NOMO-1 treated with dmso at 0.1 percent for 144 hours (cell line): ENCODE data around the gene KCNMA1.
A peak's percentile ranks its signal among the peaks of the same experiment; 100 is the strongest.

Experiments used
- DNase-seq: peaks from one replicate; lab custom pipeline; 2025; ENCODE audit not compliant: unreplicated experiment; lab: John Stamatoyannopoulos, UW

Gene KCNMA1

GRCh38 chr10:77074104-77074624 lies 563.4 kb downstream of the KCNMA1 start:
- no peak for DNase-seq

DNA sequence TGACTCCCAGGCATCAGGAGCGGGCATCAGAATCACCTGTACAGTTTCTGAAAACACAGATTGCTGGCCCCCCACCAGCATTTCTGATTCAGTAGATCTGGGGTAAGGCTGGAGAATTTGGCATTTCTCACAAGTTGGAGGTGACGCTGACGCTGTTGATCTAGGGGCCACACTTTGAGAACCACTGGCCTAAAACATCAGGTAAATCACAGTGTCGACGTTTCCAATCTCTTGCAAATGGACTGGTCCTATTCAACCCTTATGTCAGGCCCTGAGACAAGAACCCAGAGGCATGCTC lies 564.0 kb downstream of the KCNMA1 start:
- DNase-seq: no peak

GRCh38 chr10:77072836-77073662 lies 564.6 kb downstream of the KCNMA1 start:
- DNase-seq: no peak

DNA sequence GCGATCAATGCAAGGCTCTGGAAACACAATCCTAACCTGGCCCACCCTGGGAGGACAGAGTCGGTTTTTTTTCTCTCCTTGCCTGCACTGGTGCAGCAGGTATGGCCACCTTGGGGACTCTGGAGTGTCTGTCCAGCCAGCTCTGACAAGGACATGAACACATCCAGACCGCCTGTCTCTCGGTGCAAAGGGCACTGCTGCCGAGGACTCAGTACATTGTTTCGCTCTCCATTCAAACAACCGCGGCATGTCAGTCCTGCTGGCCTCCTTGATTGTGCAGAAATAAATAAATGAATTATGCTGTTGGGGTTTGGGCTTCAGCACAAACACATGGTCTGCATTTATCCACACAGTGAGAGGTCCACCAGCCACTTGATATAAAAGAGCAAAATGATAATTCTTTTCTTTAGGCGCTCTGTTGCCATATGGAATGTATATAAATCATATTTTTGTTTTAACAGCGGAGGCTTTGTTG lies 565.2 kb downstream of the KCNMA1 start:
- no peak for DNase-seq

GRCh38 chr10:77071956-77072355 lies 565.7 kb downstream of the KCNMA1 start:
- DNase-seq: no peak

DNA sequence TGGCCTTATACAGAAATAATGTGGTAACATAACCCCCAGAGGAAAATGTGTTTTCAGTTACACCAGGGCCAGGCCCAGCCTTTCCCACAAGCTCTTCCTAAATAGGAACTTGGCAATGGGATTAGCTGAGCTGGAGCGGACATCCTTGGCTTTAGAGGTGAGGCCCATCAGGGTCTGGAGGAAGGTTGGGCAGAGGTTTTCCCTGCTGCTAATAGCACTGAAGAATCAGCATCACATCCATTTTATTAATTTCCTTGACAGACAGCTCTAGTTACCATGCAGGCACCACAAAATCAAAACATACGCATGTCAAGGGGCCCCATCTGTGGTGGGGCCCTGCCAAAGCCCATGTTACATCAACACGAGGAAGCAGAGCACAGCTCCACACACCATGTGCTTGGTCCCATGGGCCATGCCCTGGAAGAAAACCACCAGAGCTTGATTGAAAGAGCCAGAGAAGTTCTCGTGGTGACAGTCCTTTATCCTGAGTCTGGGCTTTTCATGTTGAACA lies 566.6 kb downstream of the KCNMA1 start:
- no peak for DNase-seq

GRCh38 chr10:77070346-77070745 lies 567.3 kb downstream of the KCNMA1 start:
- DNase-seq: no peak

DNA sequence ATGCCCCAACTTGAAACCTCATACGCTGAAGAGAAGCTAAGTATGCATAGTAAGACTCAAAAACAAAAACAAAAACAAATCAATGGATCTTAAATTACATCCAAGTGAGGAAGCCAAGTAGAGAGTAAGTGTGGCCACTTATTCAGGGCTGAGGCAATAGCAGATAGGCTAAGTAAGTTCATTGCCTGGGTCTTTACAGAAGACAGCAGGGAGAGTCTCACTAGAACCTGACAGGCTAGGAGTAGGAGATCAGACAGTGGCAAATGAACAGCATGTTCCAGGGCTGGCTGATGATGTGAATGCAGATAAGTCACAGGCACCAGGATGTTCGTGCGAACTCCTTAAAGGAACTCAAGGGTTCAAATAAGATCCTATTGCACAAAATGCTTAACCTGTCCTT lies 568.6 kb downstream of the KCNMA1 start:
- no peak for DNase-seq

DNA sequence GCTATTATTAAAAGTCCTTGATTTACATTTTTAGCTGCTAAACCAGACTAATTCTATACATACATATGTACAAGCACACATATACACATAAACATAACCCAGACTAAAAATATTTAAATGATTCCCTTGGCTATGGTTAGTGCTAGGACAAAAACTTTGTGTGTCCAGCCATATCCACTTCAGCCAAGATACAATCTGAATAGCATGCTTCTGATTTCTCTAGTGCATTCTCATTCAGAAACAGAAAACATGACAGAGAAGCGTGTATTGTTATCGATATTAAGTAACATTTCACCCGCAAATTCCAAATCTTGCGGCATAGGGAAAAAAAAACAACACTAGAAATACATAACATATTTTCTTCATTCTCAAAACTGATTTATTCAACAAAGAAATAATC lies 569.3 kb downstream of the KCNMA1 start:
- no peak for DNase-seq

DNA sequence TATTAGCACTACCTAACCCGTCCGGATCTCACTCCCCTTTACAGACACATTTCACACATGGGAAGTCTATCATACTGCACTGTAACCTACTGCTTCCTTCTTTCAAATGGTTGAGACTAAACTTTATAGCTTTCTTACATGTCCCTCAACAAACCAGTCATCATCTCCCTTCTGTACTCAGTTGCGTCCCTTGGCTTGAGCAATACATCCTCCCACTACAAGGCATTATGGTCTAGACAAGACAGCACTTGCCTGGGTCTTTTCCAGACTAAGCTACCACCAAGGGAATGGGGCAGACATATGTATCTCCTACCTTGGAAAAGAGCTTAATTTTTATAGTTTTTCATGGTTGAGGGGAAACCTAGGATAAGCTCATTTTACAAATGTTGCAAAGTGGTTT lies 575.2 kb downstream of the KCNMA1 start:
- peak; percentile 0 for DNase-seq

DNA sequence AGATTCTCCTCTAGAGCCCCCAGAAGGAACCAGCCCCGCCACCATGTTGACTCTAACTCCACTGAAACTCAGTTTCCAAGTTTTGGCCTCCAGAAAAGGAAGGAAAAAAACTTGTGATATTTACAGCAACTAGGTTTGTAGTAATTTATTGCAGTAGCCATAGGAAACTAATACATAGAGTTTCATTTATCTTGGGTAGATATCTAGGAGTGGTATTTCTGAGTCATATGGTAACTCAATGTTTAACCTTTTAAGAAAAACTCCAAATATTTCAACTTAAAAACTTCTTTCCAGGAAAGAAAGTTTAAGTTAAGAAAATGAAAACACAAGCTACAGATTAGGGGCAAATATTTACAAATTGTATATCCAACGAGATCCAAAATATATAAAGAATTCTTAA lies 576.7 kb downstream of the KCNMA1 start:
- no peak for DNase-seq

DNA sequence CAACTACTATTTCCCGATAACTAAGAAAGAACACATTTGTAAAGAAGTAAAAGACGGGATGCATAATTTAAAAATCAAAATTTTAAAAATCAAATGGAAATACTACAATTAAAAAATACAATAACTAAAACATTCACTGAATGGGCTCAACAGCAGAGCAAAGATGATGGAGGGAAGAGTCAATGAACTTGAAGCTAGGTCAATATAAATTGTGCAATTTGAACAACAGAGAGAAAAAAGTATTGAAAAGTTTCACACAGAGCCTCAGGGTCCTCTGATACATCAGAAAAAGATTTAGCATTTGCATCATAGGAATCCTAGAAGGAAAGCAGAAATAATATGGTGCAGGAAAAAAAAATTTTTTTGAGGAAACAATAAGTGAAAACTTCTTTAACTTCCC lies 581.0 kb downstream of the KCNMA1 start:
- no peak for DNase-seq

DNA sequence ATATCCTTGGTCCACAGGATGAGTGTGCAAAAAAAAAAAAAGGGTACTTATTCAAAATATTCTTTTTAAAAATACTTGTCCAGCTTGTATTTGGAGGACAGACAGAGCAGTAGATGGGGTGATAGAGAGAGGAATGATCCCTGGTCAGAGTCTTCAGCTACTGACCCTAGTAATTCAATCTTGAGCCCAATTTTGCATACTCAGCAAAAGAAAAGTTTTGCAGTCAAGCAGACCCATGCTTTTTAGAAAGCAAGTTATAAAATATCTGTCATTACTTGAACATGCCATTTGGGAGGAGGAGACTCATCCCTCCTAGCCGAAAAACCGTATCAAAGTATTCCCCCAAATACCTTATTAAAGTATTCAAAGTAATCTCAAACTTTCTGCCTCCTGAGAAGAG lies 585.0 kb downstream of the KCNMA1 start:
- DNase-seq: no peak

- no peak for DNase-seq
These were observed 585.8 kb downstream of the KCNMA1 start for GRCh38 chr10:77051837-77052236.

- no peak for DNase-seq
These were observed 587.7 kb downstream of the KCNMA1 start for GRCh38 chr10:77049896-77050295.

DNA sequence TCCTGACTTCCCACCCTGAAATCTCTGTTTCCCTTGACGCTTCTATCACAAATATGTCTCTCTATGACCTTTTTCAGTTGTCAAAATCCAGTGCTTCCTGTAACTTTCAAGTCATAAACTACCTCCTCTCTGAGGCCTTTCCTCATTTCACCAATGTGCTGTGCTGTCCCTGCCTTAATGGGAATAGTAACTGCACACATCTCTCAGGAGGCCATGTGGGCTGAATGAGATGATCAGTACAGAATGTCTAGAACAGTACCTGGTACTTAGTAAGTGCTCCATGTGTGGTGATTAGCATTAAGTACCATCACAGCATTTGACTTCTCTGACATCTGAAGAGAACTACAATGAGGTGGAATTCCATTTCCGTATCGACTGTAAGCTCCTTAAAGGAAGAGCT lies 588.5 kb downstream of the KCNMA1 start:
- DNase-seq: no peak

- no peak for DNase-seq
These were observed 592.5 kb downstream of the KCNMA1 start for GRCh38 chr10:77045085-77045484.

DNA sequence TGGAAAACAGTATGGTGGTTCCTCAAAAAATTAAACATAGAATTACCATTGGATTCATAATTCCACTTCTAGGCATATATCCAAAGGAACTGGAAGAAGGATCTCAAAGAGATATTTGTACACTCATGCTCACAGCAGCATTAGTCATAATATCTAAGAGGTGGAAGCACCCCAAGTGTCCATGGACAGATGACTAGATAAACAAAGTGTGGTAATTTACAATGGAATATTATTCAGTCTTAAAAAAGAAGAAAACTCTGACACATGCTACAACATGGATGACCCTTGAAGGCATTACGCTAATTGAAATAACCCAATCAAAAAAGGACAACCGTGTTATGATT lies 594.2 kb downstream of the KCNMA1 start:
- no peak for DNase-seq

DNA sequence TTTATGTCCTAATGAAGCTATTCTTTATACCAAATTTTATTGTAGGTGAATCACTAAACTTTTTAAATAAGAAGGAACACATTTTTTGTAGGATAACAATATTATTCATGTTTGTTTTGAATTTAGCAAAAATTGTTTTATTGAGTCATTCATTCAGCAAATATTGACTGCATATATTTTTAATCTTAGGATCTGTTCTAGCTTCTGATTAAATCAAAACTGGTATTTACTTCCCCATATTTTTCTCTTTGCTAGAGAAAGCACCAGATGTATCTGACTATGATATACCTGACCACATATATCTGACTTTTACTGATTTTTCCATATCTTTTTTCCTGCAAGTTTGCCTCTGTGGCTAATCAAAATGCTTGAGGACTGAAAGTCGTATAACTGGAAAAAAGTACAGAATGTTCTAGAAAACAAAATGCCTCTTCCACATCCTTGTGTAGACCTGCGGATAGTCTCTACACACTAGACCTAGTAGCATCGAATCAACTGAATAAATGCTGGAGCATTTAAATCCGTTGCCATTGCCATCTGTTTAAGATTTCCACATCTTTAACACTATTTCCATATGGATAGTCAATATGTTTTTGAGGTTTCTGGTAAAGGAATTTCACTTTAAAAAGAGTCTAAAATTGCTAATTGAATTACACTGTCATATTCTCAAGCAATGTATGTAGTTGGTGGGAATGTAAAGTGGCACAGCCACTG lies 594.7 kb downstream of the KCNMA1 start:
- DNase-seq: no peak

DNA sequence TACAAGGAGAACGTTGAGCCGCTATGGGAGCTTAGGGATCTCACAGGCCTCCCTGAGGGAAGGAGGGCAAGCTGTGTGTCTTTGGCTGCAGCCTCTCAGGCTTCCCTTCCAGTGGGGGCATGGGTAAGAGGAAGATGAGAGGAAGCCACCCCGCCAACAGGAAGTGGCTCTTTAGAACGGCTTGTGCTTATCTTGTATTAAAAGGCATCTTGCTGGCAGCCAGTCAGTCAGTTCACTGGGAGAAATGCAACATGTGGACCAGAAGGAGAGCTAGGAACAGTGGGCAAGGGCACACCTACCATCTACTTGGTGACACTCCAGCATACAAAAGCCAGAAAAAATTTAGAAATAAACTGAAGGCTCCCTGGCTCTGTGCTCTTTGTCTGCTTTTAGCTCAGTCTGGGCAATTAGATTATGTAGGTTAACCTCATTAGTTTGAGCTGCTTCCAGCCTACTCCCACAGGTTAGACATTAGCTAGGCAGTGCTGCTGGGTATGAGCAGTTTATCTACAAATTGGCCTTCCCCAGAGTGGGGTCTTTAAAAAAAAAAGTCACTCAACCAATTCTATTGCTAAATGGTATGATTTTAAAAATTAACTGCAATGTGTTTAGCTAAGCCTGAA lies 595.9 kb downstream of the KCNMA1 start:
- peak; percentile 74 for DNase-seq

DNA sequence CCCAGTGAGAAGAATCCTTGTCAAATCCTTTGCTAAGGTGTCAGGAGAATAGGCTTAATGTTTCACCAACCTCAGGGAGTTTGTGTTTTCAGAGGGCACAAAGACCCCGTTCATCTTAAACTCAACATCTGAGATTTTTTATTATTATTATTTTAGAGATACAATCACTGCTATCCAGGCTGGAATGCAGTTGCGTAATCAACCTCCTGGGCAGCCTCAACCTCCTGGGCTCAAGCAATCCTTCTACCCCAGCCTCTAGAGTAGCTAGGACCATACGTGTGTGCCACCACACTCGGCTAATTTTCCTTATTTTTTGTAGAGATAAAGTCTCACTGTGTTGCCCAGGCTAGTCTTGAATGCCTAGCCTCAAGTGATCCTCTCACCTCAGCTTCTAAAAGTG lies 599.2 kb downstream of the KCNMA1 start:
- no peak for DNase-seq
